ENCODE measurements around the gene GID8.

GRCh38 chr20:62975251-62975760, 37.4 kb downstream of the GID8 start:
- TF ChIP-seq POLR2A (IDR thresholded peaks at IDR 0.05) = no peak
- TF ChIP-seq, protein P1, sequence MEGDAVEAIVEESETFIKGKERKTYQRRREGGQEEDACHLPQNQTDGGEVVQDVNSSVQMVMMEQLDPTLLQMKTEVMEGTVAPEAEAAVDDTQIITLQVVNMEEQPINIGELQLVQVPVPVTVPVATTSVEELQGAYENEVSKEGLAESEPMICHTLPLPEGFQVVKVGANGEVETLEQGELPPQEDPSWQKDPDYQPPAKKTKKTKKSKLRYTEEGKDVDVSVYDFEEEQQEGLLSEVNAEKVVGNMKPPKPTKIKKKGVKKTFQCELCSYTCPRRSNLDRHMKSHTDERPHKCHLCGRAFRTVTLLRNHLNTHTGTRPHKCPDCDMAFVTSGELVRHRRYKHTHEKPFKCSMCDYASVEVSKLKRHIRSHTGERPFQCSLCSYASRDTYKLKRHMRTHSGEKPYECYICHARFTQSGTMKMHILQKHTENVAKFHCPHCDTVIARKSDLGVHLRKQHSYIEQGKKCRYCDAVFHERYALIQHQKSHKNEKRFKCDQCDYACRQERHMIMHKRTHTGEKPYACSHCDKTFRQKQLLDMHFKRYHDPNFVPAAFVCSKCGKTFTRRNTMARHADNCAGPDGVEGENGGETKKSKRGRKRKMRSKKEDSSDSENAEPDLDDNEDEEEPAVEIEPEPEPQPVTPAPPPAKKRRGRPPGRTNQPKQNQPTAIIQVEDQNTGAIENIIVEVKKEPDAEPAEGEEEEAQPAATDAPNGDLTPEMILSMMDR (IDR thresholded peaks at IDR 0.05) = no peak
- TF ChIP-seq POLR2AphosphoS5 (IDR thresholded peaks at IDR 0.05) = no peak
